DMS53 (cell line): Measurements from ENCODE around the gene SLAMF7.
"Not testable (repeated sequence)": the region's sequence is repeated elsewhere in the genome, so short reads cannot be mapped to it uniquely, and the experiment has no call there.

Experiments used
- DNase-seq: peaks from one replicate; lab custom pipeline; 2025; lab: John Stamatoyannopoulos, UW

The SLAMF7 gene

GRCh38 chr1:160720356-160721085, 18.5 kb upstream of the SLAMF7 start:
- DNase-seq = no peak

- no peak for DNase-seq
These were observed 17.6 kb upstream of the SLAMF7 start for GRCh38 chr1:160721473-160721872.

- no peak for DNase-seq
These were observed 16.3 kb upstream of the SLAMF7 start for GRCh38 chr1:160722726-160723125.

- DNase-seq = no peak
These were observed 15.7 kb upstream of the SLAMF7 start for GRCh38 chr1:160723332-160723731.

- DNase-seq = peak; percentile 41
These were observed 14.4 kb upstream of the SLAMF7 start for GRCh38 chr1:160724465-160725242.

GRCh38 chr1:160726114-160726497, 12.9 kb upstream of the SLAMF7 start:
- DNase-seq = peak; percentile 42

DNA sequence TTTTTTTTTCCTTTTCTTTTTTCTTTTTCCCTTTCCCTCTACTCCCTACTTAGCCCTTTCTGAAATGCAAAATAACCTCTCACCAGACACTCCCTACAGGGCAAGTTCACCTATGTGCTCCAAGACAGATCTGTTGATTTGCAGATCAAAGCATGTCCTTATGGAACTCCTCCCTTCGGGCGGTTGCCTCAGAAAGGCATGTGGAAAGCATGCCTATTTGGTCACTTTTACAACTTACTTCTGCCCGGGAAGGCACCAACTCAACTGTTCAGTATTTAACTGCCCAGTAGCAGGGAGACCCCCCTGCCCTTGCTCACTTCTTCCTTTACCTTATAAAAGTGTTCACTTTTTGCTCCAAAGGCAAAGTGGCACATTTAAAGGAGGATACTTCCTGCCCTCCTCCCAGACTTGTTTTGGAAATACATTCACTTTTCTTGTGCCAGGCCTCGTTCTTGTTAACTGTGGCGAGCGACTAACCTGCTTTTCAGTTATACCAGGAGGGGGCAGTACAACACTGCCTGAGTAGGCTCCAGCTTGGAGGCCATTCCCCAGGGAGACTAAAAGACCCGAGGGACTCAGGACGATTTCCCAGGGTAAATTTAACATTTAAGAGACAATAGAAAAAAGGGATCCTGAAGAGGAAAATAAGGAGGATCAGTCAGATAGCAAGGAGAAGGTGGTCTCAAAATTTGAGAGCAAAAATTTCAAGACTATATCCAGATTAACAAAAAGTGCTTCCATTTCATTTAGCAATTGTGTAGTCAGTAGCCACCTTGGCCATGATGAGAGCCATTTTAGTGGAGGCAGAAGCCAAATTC, 12.3 kb upstream of the SLAMF7 start:
- DNase-seq = peak; percentile 88

DNA sequence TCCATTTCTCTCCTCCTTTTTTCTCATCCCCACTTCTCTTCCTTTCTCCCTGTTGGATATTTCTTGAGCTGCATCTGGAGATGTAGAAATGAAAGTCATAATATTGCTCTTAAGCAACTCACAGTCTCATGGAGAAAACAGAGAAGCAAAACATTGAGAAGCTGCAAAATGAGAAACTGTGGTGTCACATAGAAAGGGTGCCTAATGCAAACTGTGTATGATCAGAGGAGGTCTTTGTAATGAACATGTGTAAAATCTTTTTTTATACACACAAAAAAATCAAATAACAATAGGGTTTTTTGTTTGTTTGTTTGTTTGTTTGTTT, 11.8 kb upstream of the SLAMF7 start:
- DNase-seq = no peak

DNA sequence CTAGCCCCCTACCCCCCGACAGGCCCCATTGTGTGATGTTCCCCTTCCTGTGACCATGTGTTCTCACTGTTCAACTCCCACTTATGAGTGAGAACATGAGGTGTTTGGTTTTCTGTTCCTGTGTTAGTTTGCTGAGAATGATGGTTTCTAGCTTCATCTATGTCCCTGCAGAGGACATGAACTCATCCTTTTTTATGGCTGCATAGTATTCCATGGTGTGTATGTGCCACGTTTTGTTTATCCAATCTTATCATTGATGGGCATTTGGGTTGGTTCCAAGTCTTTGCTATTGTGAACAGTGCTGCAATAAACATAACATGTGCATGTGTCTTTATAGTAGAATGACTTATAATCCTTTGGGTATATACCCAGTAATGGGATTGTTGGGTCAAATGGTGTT, 7.5 kb upstream of the SLAMF7 start:
- DNase-seq = not testable (repeated sequence)

DNA sequence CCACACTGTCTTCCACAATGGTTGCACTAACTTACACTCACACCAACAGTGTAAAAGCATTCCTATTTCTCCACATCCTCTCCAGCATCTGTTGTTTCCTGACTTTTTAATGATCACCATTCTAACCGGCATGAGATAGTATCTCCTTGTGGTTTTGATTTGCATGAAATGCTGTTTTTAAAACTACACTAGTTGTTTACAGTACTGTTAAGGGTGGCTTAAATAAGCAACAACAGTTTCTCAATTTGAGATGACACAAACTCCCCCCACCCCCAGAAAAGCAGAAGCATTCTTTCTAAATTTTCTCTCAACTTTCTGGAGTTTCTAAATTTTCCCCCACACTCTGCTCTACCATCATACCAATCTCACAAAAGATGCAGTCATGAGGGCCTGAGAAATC, 7.1 kb upstream of the SLAMF7 start:
- DNase-seq = no peak

DNA sequence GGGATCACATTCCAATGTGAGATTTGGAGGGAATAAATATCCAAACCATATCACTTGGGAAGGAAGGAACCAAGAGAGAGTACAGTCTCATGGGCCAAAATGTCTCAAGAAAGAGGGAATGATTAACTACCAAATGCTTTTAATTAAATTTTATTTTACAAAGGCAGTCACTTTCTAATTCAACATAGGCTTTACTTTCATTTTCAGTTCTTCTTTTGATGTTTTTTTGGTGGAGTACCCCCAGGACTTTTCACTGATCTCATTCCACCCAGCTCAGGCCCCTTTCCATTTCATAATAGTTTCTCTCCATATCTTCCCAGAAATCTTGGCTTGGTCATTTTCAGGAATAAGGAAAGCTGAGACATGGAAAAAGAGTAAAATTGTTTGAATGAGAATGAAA, 5.1 kb upstream of the SLAMF7 start:
- DNase-seq = no peak

- DNase-seq = no peak
These were observed 4.7 kb upstream of the SLAMF7 start for GRCh38 chr1:160734301-160734700.

DNA sequence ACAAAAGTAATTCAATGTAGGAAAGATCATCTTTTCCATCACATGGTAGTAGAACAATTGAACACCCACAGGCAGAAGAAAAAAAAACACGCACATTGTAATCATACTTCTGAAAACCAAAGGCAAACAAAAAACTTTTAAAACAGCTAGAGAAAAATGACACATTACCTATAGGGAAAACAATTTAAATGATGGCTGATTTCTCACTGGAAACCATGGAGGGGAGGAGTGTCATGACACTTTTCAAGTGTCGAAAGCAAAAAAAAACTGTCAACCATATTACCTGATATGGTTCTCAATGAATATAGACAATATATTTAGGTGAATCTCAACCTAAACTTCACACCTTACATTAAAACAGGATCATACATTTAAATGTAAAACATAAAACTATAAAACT, 776 bp upstream of the SLAMF7 start:
- no peak for DNase-seq

GRCh38 chr1:160740133-160740688, 1.2 kb downstream of the SLAMF7 start:
- no peak for DNase-seq

GRCh38 chr1:160741092-160741501, 2.0 kb downstream of the SLAMF7 start:
- DNase-seq = no peak

- DNase-seq = no peak
These were observed 2.7 kb downstream of the SLAMF7 start for GRCh38 chr1:160741612-160742348.

GRCh38 chr1:160742428-160743127, 3.5 kb downstream of the SLAMF7 start:
- DNase-seq = no peak

- no peak for DNase-seq
These were observed 4.2 kb downstream of the SLAMF7 start for GRCh38 chr1:160743266-160743665.

GRCh38 chr1:160744199-160744851, 5.3 kb downstream of the SLAMF7 start:
- no peak for DNase-seq

- no peak for DNase-seq
These were observed 5.9 kb downstream of the SLAMF7 start for GRCh38 chr1:160744852-160745520.
